HCT116 (cell line): ENCODE measurements around the gene SLC25A21. TPM values are rescaled to one million over a fixed set of nuclear protein-coding genes. Genes with fewer than 3 reads are reported as not detected.

Experiments
- ATAC-seq: fragments of 200-7000 bp; cut with Tn5 transposase; 2 replicates; pipeline ENCODE4 v1.9.1; 2020; ENCODE audit warnings: mild to moderate bottlenecking, moderate library complexity
- BruUV-seq: library from RNA; stranded (reverse); fragments of 400-500 nt; replicated peaks from 2 replicates; lab custom pipeline; 2021; lab: Mats Ljungman, UMichigan
- CTCF ChIA-PET: fragments of 300-600 bp; sonication (Branson Sonifier 250); formaldehyde crosslinking; loops from one replicate; lab custom pipeline; 2021; ENCODE audit warnings: antibody characterized with exemption; lab: Charles Lee
- POLR2A ChIA-PET: fragments of 300-600, 350-600 bp; sonication (Branson Sonifier 250); formaldehyde crosslinking; loops from one replicate; lab custom pipeline; 2021; ENCODE audit warnings: antibody characterized with exemption; lab: Charles Lee
- RAD21 ChIA-PET, 2 experiments: fragments of 300-600 bp; sonication (Branson Sonifier 250); formaldehyde crosslinking; loops; one replicate each; lab custom pipeline; 2023; ENCODE audit warnings: low total read pairs in 2 of 2; ENCODE audit not compliant: uncharacterized antibody in 2 of 2, unreplicated experiment in 2 of 2, low non-redundant PET in 1 of 2; lab: Charles Lee
- DNase-seq: peaks from one replicate; pipeline ENCODE4 v3.0.0-alpha.2; 2010; ENCODE audit warnings: low read depth, low spot score
- H2AFZ ChIP-seq: fragments of 200-600 bp; shearing (Covaris generic), sonication (generic); 2 replicates; pipeline ENCODE4 v1.6.1; 2017; ENCODE audit warnings: low read depth, mixed run types, mixed read lengths, antibody characterized with exemption, low read length; ENCODE audit not compliant: poor library complexity, severe bottlenecking
- H3K27ac ChIP-seq: 2 replicates; pipeline ENCODE4 v1.5.1; 2012; ENCODE audit warnings: low read depth, low read length
- H3K27me3 ChIP-seq: fragments of 200-600 bp; sonication (generic); 2 replicates; pipeline ENCODE4 v1.6.1; 2016; ENCODE audit warnings: mixed run types, low read length, mixed read lengths; ENCODE audit not compliant: insufficient read depth
- H3K36me3 ChIP-seq, 2 experiments: fragments of 200-500 bp in 1 of 2; fragments of 200-600 bp in 1 of 2; sonication (Bioruptor generic) in 1 of 2; sonication (generic) in 1 of 2; 2 replicates each; pipeline versions ENCODE4 v1.5.1 to v1.6.1; 2014 to 2016; ENCODE audit warnings: low read length in 2 of 2, inconsistent platforms in 1 of 2, mixed read lengths in 1 of 2, mixed run types in 1 of 2; ENCODE audit not compliant: insufficient read depth in 2 of 2, control insufficient read depth in 1 of 2
- H3K4me1 ChIP-seq, 2 experiments: fragments of 200-600 bp in 1 of 2; sonication (generic) in 1 of 2; 2 replicates each; pipeline versions ENCODE4 v1.5.1 to v1.6.1; 2012 to 2017; ENCODE audit warnings: low read length in 2 of 2, inconsistent platforms in 1 of 2, mild to moderate bottlenecking in 1 of 2, mixed read lengths in 1 of 2, mixed run types in 1 of 2, moderate library complexity in 1 of 2; ENCODE audit not compliant: insufficient read depth in 2 of 2, control insufficient read depth in 1 of 2
- H3K4me2 ChIP-seq: fragments of 200-600 bp; sonication (generic); 2 replicates; pipeline ENCODE4 v1.6.1; 2017; ENCODE audit warnings: mixed run types, low read length, mixed read lengths
- H3K4me3 ChIP-seq, 2 experiments: fragments of 200-600 bp in 1 of 2; sonication (generic) in 1 of 2; replicated peaks in 1 of 2; 2 replicates each; pipeline ENCODE4 v1.5.1; 2011 to 2016; ENCODE audit warnings: low read length in 2 of 2, control low read depth in 1 of 2, low read depth in 1 of 2, mild to moderate bottlenecking in 1 of 2, mixed read lengths in 1 of 2, mixed run types in 1 of 2
- H3K79me2 ChIP-seq: fragments of 200-600 bp; sonication (generic); 2 replicates; pipeline ENCODE4 v1.6.1; 2017; ENCODE audit warnings: mild to moderate bottlenecking, mixed run types, low read length, moderate library complexity, mixed read lengths; ENCODE audit not compliant: insufficient read depth
- H3K9ac ChIP-seq: fragments of 200-600 bp; sonication (generic); 2 replicates; pipeline ENCODE4 v1.6.1; 2016; ENCODE audit warnings: low read length, mixed read lengths
- H3K9me2 ChIP-seq: fragments of 200-600 bp; sonication (generic), shearing (Covaris generic); 2 replicates; pipeline ENCODE4 v1.6.1; 2017; ENCODE audit warnings: mixed run types, mild to moderate bottlenecking, moderate library complexity; ENCODE audit not compliant: insufficient read depth
- H3K9me3 ChIP-seq, 2 experiments: fragments of 200-500 bp in 1 of 2; fragments of 200-600 bp in 1 of 2; sonication (Bioruptor generic) in 1 of 2; sonication (generic) in 1 of 2; 2 replicates each; pipeline ENCODE4 v1.6.1; 2014 to 2017; ENCODE audit warnings: low read length in 2 of 2, mixed read lengths in 2 of 2, inconsistent platforms in 1 of 2, low read depth in 1 of 2, mild to moderate bottlenecking in 1 of 2, mixed run types in 1 of 2, moderate library complexity in 1 of 2; ENCODE audit not compliant: control insufficient read depth in 1 of 2, insufficient read depth in 1 of 2
- H4K20me1 ChIP-seq: fragments of 200-600 bp; sonication (generic), shearing (Covaris generic); 2 replicates; pipeline ENCODE4 v1.6.1; 2017; ENCODE audit warnings: mixed run types, mild to moderate bottlenecking, moderate library complexity; ENCODE audit not compliant: insufficient read depth
- CBX3 ChIP-seq: IDR thresholded peaks from 2 replicates; pipeline ENCODE4 v1.6.1; 2012; ENCODE audit warnings: low read depth
- CTCF ChIP-seq, 3 experiments: fragments of 200-600 bp in 1 of 3; sonication (generic) in 1 of 3; IDR thresholded peaks in 2 of 3; conservative IDR thresholded peaks in 1 of 3; 2 replicates each; pipeline ENCODE4 v1.5.1; 2012 to 2017; ENCODE audit warnings: low read depth in 2 of 3, low read length in 2 of 3, antibody characterized with exemption in 1 of 3, borderline replicate concordance in 1 of 3, control low read depth in 1 of 3, mild to moderate bottlenecking in 1 of 3, mixed read lengths in 1 of 3, mixed run types in 1 of 3, moderate library complexity in 1 of 3; ENCODE audit not compliant: insufficient read depth in 1 of 3
- EGR1 ChIP-seq: IDR thresholded peaks from 2 replicates; pipeline ENCODE4 v1.6.1; 2012; ENCODE audit warnings: low read depth
- FOSL1 ChIP-seq: IDR thresholded peaks from 2 replicates; pipeline ENCODE4 v1.6.1; 2012; ENCODE audit warnings: low read depth
- SRF ChIP-seq: IDR thresholded peaks from 2 replicates; pipeline ENCODE4 v1.6.1; 2012; ENCODE audit warnings: low read depth
- TCF7L2 ChIP-seq: IDR thresholded peaks from 2 replicates; pipeline ENCODE4 v1.7.0; 2011; ENCODE audit warnings: borderline replicate concordance, inconsistent platforms; ENCODE audit not compliant: insufficient read depth, insufficient read length; ENCODE audit errors: extremely low read depth
- ZFX ChIP-seq: fragments of 450-650 bp; IDR thresholded peaks from 2 replicates; pipeline ENCODE4 v1.6.1; 2017
- intact Hi-C: fragments of 100-400 bp; cut with micrococcal nuclease; formaldehyde crosslinking; loops from 2 replicates; pipeline ENCODE4 v1.10.0; 2022
- total RNA-seq: library from RNA; stranded (reverse); gene quantifications from one replicate; pipeline ENCODE4 v1.2.1, GENCODE V29; 2021; ENCODE audit not compliant: unreplicated experiment
- TF ChIP-seq, protein P1 (sequence below): IDR thresholded peaks from 2 replicates; pipeline ENCODE4 v1.6.1; 2012

SLC25A21 gene
- total RNA-seq, 1 experiment from 2014 or later, result 3.5 TPM

DNA sequence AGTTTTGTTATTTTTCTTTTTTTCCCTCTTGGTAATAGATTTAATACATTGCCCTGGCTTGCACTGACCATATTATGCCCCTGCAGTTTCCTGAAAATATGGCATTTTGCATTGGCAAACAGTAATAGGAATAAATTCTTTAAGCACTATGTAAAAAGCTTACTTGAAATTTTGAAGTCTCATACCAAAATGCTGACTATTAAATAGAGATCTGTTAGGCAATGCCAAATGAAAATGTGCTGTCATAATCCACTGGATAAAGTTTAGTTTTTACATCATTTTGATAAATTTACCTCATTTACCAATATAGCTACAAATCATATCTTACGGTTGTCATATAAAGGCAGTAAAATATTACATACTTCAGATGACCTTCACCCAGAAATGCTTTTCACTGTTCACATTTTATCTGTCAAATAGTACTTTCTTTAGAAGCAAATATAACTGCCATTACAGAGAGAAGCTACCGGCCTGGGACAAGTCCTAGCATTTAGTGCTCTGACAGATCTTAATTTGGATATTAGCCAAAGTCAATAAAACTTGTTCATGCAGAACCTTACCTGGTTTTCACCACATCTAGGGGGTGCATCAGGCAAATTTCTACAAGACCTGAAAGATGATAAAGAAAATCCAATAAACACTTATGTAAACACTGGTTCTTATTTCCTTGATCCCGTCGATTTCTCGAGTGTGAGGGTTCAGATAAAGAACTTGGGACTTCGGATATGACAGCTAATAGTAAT lies 297.8 kb downstream of the SLC25A21 start:
- H3K36me3 ChIP-seq, result no peaks in the 10 kb centered on the region
- DNase-seq (no peak), ATAC-seq (no peak)
- no peak overlapping the region for H3K9ac ChIP-seq
- RAD21 ChIA-PET, result no interaction called here
- no peak overlapping the region for H3K27ac ChIP-seq
- H4K20me1 ChIP-seq, result no peaks in the 10 kb centered on the region
- H2AFZ ChIP-seq, result no peak overlapping the region
- CTCF ChIA-PET, result interaction anchor here (1.0 kb wide), 1 partner anchor 11 kb away, joined by 3 read pairs; no protein-coding TSS in a partner anchor
- no peak overlapping the region for H3K4me3 ChIP-seq
- H3K79me2 ChIP-seq, result no peaks in the 10 kb centered on the region
- TF ChIP-seq CBX3 (no peak), CTCF (IDR thresholded peaks at IDR 0.05 in 2 of 3, conservative IDR thresholded peaks at IDR 0.05 in 1 of 3; ENCODE audit: borderline replicate concordance in 1 of 3, insufficient read depth in 1 of 3, low read depth in 2 of 3, low read length in 2 of 3) (no peak), ZFX (no peak), TCF7L2 (no peak), EGR1 (no peak), SRF (no peak), FOSL1 (no peak)
- TF ChIP-seq, protein P1, sequence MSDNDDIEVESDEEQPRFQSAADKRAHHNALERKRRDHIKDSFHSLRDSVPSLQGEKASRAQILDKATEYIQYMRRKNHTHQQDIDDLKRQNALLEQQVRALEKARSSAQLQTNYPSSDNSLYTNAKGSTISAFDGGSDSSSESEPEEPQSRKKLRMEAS, result no peak
- no peaks in the 10 kb centered on the region for H3K9me3 ChIP-seq
- H3K4me1 ChIP-seq, result peaks cover 0 to 4% of the 10 kb centered on the region in 2 experiments; a peak in 2 of 4 replicates
- no peaks in the 10 kb centered on the region for H3K27me3 ChIP-seq
- no peaks in the 10 kb centered on the region for H3K9me2 ChIP-seq
- no TSS peak for BruUV-seq
- no peak overlapping the region for H3K4me2 ChIP-seq
- POLR2A ChIA-PET, result no interaction called here
- intact Hi-C loops, result no loop called here
